HG03045 (cell line): ENCODE results near the gene ATP8B4.
"Not testable (repeated sequence)": the region's sequence is repeated elsewhere in the genome, so short reads cannot be mapped to it uniquely, and the experiment has no call there.

Experiments used
- ATAC-seq: cut with Tn5 transposase; IDR thresholded peaks from one replicate; pipeline ENCODE4 v1.9.1; 2021; ENCODE audit warnings: mild to moderate bottlenecking, moderate library complexity; ENCODE audit not compliant: unreplicated experiment

ATP8B4 gene, protein sequence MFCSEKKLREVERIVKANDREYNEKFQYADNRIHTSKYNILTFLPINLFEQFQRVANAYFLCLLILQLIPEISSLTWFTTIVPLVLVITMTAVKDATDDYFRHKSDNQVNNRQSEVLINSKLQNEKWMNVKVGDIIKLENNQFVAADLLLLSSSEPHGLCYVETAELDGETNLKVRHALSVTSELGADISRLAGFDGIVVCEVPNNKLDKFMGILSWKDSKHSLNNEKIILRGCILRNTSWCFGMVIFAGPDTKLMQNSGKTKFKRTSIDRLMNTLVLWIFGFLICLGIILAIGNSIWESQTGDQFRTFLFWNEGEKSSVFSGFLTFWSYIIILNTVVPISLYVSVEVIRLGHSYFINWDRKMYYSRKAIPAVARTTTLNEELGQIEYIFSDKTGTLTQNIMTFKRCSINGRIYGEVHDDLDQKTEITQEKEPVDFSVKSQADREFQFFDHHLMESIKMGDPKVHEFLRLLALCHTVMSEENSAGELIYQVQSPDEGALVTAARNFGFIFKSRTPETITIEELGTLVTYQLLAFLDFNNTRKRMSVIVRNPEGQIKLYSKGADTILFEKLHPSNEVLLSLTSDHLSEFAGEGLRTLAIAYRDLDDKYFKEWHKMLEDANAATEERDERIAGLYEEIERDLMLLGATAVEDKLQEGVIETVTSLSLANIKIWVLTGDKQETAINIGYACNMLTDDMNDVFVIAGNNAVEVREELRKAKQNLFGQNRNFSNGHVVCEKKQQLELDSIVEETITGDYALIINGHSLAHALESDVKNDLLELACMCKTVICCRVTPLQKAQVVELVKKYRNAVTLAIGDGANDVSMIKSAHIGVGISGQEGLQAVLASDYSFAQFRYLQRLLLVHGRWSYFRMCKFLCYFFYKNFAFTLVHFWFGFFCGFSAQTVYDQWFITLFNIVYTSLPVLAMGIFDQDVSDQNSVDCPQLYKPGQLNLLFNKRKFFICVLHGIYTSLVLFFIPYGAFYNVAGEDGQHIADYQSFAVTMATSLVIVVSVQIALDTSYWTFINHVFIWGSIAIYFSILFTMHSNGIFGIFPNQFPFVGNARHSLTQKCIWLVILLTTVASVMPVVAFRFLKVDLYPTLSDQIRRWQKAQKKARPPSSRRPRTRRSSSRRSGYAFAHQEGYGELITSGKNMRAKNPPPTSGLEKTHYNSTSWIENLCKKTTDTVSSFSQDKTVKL

DNA sequence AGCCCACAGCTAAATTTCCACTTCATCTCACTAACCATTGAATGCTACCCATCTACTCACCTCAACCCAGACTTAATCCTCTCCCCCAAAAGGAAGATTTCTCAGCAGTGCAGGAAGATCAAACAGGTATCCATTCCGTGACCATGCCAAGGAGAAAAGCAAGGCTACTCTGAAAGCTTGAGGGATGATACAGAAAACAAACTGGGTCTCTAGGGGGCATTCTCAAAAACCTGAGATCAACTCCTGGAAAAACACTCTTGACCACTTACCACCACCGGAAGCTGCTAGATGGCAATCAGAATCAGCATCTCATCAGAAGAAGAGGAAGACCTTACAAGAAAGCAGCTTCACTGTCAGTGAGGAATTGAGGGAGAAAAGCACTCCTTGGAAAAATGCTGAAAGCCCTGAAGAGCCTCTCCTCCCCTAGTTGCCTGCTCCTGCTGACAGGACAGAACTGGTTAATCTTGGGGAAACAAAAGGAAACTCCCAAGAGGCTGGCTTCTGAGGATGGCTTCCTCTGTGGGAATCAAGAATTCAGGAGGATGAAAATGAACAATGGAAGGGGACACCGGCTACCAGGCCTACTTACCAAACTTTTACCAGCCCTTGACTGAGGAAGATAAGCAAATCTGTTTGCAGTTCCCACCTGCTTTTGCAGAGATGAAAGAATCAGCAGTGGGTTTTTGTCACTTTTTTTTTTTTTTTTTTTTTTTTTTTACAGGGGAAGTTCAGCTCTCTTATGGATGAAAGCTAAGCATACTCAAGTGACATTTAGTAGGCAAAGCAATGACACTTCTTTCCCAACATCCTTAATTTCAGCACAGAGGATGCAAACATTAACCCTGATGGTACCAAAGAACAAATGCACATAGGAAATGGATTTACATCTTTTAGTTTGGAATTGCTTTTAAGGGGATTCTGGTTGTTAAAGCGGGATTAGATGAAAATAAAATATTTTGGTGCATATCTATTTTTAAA is at the start of gene ATP8B4:
Gene ATP8B4 (minus strand): TSS at position 171 of the 978 bp plus-strand sequence. CDS start 12,267 bp downstream, outside the sequence.
- no peak for ATAC-seq

DNA sequence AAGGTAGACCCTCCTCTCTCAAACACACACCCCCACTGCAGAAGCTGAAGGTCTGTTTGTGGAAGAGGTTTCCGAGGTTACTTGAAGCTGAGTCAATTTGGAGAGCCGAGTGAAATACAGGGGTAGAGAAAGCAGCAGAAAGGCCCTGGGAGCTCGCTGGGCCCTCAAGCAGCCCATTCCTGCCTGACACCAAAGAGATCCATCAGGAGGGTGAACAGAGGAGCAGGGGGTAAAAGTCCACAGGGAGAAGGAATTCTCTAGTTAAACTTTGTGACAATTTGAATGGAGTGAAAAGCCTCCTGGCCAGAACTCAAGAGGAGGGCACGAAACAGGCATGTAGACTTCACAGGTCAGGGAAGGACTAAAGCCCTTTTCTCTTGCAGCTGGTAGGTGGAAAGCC is 49.3 kb upstream of the ATP8B4 start:
- no peak for ATAC-seq

DNA sequence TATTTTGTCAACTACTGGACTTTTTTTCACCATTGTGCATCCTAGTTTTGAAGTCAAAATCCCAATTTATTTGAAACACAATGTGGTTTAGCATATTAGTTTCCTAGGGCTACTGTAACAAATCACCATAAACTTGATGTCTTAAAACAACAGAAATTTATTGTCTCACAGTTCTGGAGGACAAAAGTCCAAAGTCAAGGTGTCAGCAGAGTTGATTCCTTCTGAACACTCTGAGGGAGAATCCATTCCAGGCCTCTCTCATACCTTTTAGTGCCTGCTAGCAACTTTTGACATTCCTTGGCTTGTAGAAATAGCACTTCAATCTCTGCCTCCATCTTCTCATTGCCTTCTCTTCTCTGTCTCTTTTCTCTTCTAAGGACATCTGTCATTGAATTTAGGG is 48.1 kb upstream of the ATP8B4 start:
- no peak for ATAC-seq

DNA sequence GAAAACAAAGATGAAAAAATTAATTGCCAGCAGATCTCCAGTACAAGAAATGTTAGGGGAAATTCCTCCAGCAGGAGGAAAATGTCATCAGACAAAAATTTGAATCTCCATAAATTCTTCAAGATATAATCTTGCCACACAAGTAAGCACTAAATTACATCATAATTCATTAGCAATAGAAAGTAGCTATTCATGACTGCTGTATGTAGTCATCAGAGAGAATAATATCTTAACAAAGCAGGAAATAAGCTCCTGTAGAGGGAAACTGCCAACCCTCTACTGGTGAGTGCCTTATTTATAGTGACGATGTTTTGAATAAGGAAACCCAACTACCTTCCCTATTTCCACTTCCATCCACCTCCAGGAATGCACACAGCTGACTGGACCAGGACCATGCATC is 47.2 kb upstream of the ATP8B4 start:
- ATAC-seq, result no peak

DNA sequence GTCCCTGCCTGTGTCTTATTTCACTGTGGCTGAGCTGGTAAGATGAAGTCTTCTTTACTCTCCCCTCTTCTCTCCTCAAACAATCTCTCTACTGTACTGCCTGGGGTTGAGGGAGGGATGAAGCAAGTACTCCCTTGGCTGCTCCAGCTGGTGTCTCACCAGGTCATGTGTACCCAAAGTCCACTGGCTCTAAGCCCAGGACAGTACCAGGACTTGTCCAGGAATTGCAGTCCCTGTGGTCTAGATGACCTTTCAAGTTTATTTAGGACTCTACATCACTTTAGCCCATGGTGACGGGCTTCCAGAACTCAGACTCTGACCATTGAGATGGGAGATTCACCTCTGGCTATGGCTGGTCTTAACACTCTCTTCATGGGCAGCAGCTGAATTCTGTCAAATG is 45.4 kb upstream of the ATP8B4 start:
- no peak for ATAC-seq

DNA sequence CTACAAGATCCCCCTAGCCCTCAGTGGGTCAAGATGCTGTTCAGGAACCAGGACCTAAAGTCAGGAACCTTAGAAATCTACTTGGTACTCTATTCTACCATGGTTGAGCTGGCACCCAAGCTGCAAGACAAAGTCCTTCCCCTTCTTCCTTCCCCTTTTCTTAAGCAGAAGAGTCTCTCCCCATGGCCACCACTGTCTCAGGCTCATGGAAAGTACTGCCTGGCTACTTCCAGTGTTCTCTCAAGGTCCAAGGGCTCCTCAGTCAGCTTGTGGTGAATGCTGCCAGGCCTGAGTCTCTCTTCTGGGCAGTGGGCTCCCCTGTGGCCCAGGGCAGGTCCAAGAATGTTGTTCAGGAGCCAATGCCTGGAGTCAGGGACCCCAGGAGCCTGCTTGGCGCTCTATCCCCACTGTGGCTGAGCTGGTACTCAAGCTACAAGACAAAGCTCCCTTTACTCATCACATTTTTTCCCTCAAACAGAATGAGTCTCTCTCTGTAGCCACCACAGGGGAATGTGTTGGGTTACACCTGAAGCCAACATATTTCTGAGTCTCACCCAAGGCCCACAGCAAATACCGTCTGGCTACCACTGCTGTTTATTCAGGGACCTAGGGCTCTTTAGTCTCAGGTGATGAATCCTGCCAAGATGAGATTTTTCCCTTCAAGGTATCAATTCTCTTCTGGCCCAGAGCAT is 44.8 kb upstream of the ATP8B4 start:
- ATAC-seq, result no peak

DNA sequence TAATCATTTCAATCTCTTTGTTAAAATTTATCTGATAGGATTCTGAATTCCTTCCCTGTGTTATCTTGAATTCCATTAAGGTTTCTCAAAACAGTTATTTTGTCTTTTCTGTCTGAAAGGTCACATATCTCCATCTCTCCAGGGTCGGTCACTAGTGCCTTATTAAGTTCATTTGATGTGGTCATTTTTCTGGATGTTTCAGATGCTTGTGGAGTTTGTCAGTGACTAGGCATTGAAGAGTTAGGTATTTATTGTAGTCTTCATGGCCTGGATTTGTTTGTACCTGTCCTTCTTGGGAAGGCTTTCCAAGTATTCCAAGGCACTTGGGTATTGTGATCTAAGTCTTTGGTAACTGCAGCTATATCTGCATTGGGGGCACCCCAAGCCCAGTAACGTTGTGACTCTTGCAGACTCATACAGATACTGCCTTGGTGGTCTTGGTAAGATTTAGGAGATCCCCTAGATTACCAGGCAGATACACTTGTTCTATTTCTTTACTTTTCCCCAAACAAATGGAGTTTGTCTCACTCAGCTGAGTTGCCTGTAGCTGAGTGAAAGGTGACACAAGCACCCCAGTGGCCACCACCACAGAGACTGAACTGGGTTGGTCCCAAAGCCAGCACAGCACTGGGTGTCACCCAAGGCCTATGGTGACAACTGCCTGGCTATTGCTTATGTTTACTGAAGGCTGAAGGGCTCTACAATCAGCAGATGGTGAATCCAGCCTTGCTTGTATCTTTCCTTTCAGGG is 44.1 kb upstream of the ATP8B4 start:
- no peak for ATAC-seq

DNA sequence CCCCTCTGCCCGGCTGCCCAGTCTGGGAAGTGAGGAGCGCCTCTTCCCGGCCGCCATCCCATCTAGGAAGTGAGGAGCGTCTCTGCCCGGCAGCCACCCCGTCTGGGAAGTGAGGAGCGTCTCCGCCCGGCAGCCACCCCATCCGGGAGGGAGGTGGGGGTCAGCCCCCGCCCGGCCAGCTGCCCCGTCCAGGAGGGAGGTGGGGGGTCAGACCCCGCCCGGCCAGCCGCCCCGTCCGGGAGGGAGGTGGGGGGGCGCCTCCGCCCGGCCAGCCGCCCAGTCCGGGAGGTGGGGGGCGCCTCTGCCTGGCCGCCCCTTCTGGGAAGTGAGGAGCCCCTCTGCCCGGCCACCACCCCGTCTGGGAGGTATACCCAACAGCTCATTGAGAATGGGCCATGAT is 39.2 kb upstream of the ATP8B4 start:
- not testable (repeated sequence) for ATAC-seq

DNA sequence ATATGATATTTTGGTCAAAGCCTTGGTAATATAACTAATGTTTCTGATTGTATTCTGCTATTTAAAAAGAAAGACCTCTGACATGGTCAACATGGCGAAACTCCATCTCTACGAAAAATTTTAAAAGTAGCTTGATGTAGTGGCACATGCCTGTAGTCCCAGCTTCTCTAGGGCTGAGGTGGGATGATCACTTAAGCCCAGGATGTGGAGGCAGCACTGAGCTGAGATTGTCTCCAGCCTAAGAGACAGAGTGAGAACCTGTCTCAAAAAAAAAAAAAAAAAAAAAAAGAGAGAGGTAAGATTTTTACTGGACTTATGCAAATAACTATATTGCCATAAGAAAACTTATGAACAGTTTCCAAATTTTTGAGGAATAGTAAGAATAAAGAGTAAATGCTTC is 32.4 kb upstream of the ATP8B4 start:
- no peak for ATAC-seq

DNA sequence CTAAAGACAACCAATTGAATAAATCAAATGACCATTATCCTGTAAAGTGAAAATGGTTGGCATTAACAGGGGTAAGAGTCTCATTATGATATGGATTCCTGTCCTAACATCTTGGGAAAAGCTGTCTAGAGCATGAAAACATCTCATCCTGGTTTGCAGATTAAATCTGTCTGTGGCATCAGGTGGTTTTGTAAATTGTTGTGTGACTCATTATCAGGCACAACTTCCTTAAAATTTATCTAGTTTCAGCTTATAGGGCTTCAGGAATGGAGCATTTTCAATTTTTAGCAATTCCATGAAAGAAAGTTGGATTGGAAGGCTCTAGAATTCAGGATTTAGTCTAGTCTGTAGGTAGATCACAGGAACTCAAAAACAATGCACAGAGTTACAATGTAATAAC is 31.8 kb upstream of the ATP8B4 start:
- no peak for ATAC-seq

DNA sequence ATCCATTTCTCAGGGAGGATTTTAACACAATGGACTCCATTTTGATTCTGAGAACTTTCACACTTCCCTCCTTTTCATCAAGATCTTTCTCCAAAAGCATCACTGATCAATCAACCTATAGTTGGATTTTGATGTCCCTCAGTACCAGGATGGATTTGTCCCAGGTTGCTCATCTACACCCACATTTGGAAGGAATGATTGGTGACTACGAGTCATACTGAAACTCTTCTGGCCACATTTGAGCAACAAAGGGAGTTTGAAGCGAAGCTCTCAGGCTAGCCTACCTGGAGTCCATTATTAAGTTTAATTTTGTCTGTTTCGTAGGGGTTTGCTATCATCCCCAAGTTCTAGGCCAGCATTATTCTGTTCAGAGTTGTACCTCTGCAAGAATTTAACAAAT is 31.3 kb upstream of the ATP8B4 start:
- ATAC-seq, result no peak

DNA sequence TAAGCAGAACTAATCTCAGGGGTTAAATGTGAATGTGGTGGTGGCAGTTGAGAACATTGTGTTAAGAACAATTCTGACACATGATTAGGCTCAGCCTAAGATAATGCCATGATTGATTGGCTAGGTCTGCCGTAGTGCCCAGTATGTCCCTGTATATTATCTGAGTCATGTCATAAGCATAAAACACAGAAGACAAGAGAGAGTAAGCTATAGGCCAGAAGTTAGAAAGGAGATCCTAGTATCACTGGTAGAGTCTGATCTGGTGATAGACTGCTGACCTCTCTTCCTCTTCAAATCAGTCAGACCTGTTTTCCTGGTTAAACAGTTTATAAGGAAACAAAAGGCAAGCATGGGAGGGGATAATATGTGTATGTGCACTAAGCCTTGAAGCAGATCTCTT is 30.1 kb upstream of the ATP8B4 start:
- ATAC-seq, result no peak

DNA sequence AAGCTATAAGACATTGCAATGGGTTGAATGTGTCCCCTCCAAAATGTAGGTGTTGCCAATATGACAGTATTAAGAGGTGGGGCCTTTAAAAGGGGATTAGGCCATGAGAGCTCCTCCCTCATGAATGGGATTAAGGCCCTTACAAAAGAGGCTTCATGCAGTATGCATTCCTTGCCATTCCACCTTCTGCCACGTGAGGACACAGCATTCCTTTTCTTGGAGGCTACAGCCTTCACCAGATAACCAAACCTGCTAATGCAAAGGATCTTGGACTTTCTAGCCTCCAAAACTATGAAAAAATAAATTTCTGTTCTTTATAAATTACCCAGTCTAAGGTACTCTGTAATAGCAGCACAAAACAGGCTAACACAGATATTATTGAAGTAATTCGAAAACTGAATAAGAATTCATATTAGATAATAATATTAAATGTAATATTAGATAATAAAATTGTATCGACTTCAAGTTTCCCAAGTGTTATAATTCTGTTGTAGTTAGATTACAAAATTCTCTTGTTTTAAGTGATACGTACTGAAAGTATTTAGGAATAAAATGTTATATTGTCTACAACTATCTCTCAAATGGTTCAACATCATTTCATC is 29.4 kb upstream of the ATP8B4 start:
- ATAC-seq, result no peak

DNA sequence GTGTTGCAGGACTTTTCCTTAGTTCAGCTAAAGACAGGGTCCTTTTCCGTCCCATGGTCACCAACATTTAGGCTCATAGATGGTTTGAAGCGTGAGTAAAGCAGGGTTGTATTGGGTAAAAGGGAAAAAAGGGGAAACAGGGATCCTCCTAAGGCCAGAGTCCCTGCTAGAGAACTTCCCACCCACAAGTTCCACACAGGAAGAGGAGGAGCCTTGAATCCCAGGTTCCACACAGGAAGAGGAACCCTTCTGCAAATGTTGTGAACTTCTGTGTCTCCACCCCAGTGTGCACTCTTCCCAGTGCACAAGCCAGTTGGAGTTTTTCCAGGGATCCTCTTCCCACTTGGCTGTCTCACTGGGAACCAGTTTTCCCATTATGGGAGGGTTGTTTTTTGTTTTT is 27.6 kb upstream of the ATP8B4 start:
- no peak for ATAC-seq

DNA sequence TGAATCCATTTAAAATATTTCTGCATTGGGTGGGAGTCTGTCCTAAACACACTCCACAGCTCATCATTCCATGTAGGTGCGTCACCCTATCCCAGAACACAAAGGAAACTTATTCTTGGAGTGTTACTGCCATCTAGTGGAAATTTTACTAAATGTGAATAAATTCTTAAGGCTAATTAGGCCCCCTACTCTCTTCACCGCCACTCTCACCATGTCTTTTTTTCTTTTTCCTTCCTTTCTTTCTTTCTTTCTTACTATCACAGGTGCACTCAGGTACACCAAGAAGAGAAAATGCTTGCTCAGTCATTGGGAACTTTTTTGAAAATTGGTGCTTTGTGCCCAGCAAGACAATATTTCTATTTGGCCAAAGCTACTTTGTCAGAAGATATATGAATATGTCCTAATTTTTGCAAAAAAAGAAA is 26.4 kb upstream of the ATP8B4 start:
- no peak for ATAC-seq

DNA sequence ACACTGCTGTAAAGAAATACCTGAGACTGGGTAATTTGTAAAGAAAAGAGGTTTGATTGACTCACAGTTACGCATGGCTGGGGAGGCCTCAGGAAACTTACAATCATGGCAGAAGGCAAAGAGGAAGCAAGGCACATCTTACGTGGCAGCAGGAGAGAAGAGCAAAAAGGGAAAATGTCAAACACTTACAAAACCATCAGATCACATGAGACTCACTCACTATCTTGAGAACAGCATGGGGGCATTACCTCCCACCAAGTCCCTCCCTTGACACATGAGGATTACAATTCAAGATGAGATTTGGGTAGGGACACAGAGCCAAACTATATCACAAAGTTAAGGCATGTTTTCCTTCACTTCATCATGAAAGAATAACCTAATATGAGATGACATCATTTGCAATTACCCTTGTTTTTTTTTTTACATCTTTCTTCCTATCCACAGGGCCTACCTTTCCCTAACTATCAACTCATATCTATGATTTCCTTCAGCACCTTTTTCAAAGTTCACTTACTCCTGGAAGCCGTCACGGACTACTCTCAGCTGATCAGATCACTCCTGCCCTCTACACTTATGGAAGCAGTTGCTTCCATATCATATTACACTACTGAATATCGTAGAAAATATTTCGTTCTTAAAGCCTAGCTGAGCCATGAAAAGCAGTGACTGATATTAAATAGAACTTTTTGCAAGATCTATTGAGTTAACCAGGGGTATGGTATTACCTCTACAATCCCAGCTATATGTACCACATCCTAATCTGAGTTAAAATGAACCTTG is 25.5 kb upstream of the ATP8B4 start:
- no peak for ATAC-seq

DNA sequence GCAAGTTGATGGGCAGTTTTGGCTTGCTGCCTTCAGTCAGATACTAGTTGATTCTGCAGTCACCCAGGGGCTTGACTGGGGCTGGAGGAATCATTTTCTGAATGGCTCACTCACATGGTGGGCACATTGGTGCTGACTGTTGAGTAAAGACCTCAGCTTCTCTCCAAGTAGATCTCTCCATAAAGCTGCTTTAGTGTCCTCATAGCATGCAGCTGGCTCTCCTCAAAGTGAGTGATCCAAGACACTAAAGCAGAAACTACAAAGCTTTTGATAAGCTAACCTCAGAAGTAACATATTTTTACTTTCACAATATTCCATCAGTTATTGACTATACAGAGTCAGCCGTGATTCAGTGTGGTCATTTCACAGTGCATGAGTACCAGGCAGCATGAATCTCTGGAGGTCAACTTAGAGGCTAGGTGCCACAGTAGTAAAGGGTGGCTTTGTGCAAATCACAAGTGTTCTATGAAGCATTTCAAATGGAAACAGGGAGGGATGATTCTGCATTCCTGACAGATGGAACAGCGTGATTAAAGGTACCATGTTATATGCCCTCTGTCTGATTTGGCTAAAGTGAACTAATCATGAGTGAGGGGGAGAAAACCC is 24.3 kb upstream of the ATP8B4 start:
- ATAC-seq, result no peak
